ENCODE results near the gene POLR1E.

DNA sequence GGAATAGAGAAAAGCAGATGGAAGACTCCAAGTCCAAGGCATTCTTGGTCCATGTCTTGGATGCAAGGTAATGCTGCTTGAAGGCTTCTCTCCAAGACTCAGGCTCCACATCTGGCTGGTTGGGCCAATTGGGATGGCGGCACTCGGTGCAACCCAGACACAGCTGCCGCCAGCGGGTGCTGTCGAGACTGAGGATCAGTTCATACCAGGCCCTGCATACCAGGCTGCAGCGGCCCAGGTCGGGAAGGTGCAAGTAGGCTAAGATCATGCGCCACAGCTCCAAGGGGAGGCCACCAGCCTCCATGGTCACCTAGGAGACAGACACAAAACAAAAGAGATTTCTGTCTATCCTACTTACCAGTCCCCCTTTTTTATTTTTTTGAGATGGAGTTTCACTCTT, 55.7 kb downstream of the POLR1E start:
- no peak for TF ChIP-seq CTCF (IDR thresholded peaks at IDR 0.05)
- TF ChIP-seq POLR2A (IDR thresholded peaks at IDR 0.05), result no peak
